Ramos (cell line): ENCODE measurements around the gene APOC4.

Experiments used
- in situ Hi-C: fragments of 300-500 bp; cut with MboI; formaldehyde crosslinking; loops from one replicate; pipeline ENCODE4 v1.14.3; 2022; ENCODE audit warnings: low sequenced_read_pairs; ENCODE audit not compliant: unreplicated experiment

APOC4 gene

DNA sequence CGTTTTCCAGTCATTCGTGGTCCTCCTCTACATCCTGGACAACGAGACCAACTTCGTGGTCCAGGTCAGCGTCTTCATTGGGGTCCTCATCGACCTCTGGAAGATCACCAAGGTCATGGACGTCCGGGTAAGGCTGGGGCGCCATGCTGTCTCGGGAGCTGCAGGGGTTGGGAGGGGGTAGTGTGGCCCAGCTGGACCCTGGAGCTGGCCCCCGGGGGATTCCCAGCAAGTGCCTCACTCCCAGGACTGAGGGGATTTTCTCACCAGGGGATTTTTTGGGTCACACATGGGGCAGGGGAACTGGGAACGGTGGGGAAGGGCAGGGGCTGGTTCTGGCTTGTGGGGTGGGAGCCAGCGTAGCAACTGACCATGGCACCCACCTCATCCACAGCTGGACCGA is 48.4 kb downstream of the APOC4 start:
- in situ Hi-C loops, result loop anchor here (5.0 kb wide), 1 partner anchor 67 kb away; no protein-coding TSS in a partner anchor

DNA sequence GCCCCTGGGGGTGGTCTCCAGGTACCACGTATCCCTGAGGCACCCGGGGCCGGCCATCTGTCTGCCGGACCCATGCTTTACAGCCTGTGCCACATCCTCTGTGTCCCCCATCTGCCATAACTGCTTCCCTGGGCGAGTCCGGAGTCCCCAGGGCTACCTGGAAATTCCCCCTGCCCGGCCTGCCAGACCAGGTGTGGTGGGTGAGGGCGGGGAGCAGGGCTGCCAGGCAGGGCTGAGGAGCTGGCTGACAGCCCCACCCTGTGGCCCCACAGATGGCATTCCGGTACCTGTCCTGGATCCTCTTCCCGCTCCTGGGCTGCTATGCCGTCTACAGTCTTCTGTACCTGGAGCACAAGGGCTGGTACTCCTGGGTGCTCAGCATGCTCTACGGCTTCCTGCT is 48.9 kb downstream of the APOC4 start:
- in situ Hi-C loops, result loop anchor here (5.0 kb wide), 1 partner anchor 66 kb away; no protein-coding TSS in a partner anchor

DNA sequence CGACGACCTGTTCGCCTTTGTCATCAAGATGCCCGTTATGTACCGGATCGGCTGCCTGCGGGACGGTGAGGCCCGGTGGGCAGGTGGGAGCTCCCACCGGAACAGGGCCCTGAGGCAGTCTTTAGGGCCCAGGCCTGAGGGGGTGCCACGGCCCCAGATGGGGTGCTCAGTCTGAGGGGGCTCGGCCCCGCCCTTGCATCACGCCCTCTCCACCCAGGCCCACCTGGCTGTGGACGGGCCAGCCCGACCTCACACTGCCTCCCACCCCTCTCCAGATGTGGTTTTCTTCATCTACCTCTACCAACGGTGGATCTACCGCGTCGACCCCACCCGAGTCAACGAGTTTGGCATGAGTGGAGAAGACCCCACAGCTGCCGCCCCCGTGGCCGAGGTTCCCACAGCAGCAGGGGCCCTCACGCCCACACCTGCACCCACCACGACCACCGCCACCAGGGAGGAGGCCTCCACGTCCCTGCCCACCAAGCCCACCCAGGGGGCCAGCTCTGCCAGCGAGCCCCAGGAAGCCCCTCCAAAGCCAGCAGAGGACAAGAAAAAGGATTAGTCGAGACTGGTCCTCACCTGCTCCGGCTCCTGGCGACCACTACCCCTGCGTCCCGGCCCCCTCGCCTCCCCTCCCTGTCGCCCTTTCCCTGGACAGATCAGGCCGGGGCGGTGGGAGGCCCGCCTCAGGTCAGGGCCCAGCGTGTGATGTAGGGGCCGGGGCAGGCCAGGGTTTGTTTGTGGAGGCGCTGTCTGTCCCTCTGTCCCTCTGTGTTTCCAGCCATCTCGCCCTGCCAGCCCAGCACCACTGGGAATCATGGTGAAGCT is 50.5 kb downstream of the APOC4 start:
- in situ Hi-C loops, result loop anchor here (5.0 kb wide), 1 partner anchor 65 kb away; no protein-coding TSS in a partner anchor

DNA sequence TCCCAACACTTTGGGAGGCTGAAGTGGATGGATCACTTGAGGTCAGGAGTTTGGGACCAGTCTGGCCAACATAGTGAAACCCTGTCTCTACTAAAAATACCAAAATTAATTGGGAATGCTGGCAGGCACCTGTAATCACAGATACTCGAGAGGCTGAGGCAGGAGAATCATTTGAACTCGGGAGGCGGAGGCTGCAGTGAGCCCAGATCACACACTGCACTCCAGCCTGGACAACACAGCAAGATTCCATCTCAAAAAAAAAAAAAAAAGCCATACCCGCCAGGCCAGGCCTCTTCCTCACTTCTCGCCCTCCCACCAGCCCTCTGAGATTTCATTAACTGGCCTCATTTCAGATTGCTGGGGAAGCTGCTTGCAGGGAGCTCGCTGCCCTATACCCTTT is 51.5 kb downstream of the APOC4 start:
- in situ Hi-C loops, result loop anchor here (5.0 kb wide), 1 partner anchor 64 kb away; no protein-coding TSS in a partner anchor

DNA sequence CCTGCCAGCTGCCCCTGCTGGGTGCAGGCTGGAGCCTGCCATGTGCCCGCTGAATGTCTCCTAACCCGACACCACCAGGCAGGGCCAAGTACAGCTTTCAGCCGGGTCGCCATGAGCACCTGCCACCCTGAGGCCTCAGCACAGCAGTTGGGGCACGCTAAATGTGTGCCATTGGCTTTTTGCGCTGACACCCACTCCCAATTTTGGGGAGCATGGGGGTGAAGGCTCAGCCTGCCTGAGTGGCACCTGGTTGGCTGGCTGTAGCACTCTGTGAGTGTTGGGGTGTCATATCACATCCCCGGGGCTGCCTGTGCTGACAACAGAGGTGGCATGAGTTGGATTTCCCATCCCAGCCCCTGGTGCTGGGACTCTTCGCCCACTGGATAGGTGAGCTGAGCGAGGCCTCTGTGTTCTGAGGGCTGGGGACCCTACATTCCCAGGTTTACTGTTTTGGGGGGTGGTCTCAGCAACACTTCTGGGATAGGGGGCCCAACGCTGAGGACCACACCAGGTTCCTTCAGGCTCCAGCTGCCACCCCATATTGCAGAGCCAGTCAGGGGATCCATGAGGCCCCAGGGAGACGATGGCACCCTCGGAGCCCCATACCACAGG is 52.0 kb downstream of the APOC4 start:
- in situ Hi-C loops, result loop anchor here (5.0 kb wide), 1 partner anchor 63 kb away; no protein-coding TSS in a partner anchor
